Left lung (tissue), 10 donors: Measurements from ENCODE around the gene RPS14. TPM values are rescaled to one million over a fixed set of nuclear protein-coding genes. Genes with fewer than 3 reads are reported as not detected.

ENCODE experiments used
- ATAC-seq: fragments of 200-7000 bp; cut with Tn5 transposase; one replicate; pipeline ENCODE4 v1.9.1; 2020; ENCODE audit warnings: moderate library complexity
- DNase-seq, 4 donors: peaks; one replicate each; pipeline ENCODE4 v3.0.0-alpha.2; 2013 to 2020
- H3K27ac ChIP-seq, 2 donors: fragments of 200-600 bp; sonication (generic) in 1 of 2; one replicate each; pipeline versions ENCODE4 v1.5.0 to v1.8.0; 2020 to 2021
- H3K27me3 ChIP-seq, 2 donors: fragments of 200-600 bp; sonication (generic) in 1 of 2; one replicate each; pipeline versions ENCODE4 v1.5.0 to v1.8.0; 2020 to 2021
- H3K36me3 ChIP-seq, 2 donors: fragments of 200-600 bp; sonication (generic) in 1 of 2; one replicate each; pipeline versions ENCODE4 v1.5.0 to v1.8.0; 2020 to 2021
- H3K4me1 ChIP-seq, 2 donors: fragments of 200-600 bp; one replicate each; pipeline ENCODE4 v1.8.0; 2021
- H3K4me3 ChIP-seq, 2 donors: fragments of 200-600 bp; sonication (generic) in 1 of 2; one replicate each; pipeline versions ENCODE4 v1.5.0 to v1.8.0; 2020 to 2021; ENCODE audit warnings: mild to moderate bottlenecking in 1 of 2
- H3K9me3 ChIP-seq, 2 donors: fragments of 200-600 bp; sonication (generic) in 1 of 2; one replicate each; pipeline versions ENCODE4 v1.5.0 to v1.8.0; 2020 to 2021
- intact Hi-C, 2 donors: fragments of 100-400 bp; cut with DNase I; formaldehyde crosslinking; loops; one replicate each; pipeline versions ENCODE4 v1.11.2 to v1.14.2; 2022
- polyA plus RNA-seq, 6 donors: library from polyadenylated mRNA; unstranded; fragments of 120-200 nt; gene quantifications; one replicate each; pipeline ENCODE4 v1.2.1, GENCODE V29; 2013; ENCODE audit not compliant: insufficient read length in 6 of 6
- total RNA-seq, 2 donors: library from RNA; stranded (reverse); fragmentation: NEBNext Ultra II Directional; extraction: Animal tissue kit (Norgen Biotek cat#: 25700); gene quantifications; one replicate each; pipeline ENCODE4 v1.2.1, GENCODE V29; 2021
- TF ChIP-seq, protein P1 (sequence below), 2 donors: fragments of 200-600 bp; sonication (generic) in 1 of 2; IDR thresholded peaks; one replicate each; pipeline versions ENCODE4 v1.5.0 to v1.8.0; 2021; ENCODE audit warnings: antibody characterized with exemption in 2 of 2
- donor health status: DM: no; HTN: yes; CAD: no.
- donor health status: DM: no; HTN: no; CAD: no.

RPS14 gene
- total and polyA plus RNA-seq, 8 donors = 1,428 to 2,778 (median 2,416) TPM

DNA sequence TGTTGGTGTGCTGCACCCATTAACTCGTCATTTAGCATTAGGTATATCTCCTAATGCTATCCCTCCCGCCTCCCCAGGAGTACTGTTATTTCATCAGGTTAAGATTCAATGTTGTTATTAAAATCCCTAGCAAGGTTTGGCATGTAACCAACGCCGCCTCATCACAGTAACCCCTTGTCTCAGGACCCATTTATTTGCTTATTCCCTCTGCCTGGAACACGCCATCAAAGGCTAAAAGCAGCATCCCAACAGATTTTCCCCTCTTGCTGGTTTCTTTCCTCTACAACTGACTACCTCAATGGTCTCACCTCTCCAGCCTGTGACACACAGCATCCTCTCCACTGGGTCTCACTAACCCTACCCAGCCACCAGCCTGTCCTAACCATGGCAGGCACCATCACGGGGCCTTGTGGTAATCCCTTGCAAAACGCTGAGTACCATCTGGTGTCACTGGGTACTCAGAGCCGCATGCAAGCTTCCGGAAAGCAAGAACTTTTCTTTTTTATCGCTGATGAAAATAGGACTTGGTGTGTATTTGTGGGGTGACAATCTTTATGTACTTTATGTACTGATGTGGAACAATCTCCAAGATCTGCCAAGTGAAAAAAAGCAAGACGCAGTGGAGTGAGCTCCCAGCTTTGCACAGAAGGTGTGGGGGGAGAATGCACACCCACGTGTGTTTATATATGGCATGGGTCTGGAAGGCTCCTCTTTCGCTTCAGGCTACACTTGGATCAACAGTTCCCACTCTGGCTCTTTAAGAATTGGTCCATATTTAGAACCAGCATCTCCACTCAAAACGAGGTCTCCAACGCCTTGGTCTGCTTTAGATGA lies 6.1 kb downstream of the RPS14 start:
- H3K36me3 ChIP-seq = peaks cover 0 to 65% of the 10 kb centered on the region in 2 donors
- intact Hi-C loops = no loop called here
- no peak for ATAC-seq

DNA sequence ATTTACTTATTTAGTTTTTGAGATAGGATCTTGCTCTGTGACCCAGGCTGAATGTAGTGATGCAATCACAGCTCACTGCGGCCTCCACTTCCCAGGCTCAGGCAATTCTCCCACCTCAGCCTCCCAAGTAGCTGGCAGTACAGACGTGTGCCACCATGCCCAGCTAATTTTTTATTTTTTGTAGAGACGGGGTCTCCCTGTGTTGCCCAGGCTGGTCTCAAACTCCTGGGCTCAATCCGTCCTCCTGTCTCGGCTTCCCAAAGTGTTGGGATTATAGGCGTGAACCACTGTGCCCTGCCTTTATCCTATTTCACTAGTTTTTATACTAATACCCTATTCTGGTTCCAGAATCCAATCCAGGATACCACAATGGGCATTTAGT lies 6.8 kb downstream of the RPS14 start:
- H3K36me3 ChIP-seq = peaks cover 0 to 62% of the 10 kb centered on the region in 2 donors
- H3K27me3 ChIP-seq = no peaks in the 10 kb centered on the region
- TF ChIP-seq, protein P1, sequence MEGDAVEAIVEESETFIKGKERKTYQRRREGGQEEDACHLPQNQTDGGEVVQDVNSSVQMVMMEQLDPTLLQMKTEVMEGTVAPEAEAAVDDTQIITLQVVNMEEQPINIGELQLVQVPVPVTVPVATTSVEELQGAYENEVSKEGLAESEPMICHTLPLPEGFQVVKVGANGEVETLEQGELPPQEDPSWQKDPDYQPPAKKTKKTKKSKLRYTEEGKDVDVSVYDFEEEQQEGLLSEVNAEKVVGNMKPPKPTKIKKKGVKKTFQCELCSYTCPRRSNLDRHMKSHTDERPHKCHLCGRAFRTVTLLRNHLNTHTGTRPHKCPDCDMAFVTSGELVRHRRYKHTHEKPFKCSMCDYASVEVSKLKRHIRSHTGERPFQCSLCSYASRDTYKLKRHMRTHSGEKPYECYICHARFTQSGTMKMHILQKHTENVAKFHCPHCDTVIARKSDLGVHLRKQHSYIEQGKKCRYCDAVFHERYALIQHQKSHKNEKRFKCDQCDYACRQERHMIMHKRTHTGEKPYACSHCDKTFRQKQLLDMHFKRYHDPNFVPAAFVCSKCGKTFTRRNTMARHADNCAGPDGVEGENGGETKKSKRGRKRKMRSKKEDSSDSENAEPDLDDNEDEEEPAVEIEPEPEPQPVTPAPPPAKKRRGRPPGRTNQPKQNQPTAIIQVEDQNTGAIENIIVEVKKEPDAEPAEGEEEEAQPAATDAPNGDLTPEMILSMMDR (IDR thresholded peaks at IDR 0.05) = no peak
- H3K27ac ChIP-seq = no peak overlapping the region
- ATAC-seq (no peak), DNase-seq (no peak)
- intact Hi-C loops = no loop called here
- peaks cover 3 to 19% of the 10 kb centered on the region in 2 donors for H3K4me1 ChIP-seq
- no peaks in the 10 kb centered on the region for H3K9me3 ChIP-seq
- H3K4me3 ChIP-seq = no peak overlapping the region

More for the DNA sequence above, 6.1 kb downstream of the RPS14 start:
- TF ChIP-seq, protein P1 (IDR thresholded peaks at IDR 0.05) = no peak
- Histone ChIP-seq H3K27ac (no peak overlapping the region), H3K4me3 (no peak overlapping the region), H3K27me3 (no peaks in the 10 kb centered on the region), H3K4me1 (peaks cover 10 to 26% of the 10 kb centered on the region in 2 donors), H3K9me3 (no peaks in the 10 kb centered on the region)
- DNase-seq = no peak

DNA sequence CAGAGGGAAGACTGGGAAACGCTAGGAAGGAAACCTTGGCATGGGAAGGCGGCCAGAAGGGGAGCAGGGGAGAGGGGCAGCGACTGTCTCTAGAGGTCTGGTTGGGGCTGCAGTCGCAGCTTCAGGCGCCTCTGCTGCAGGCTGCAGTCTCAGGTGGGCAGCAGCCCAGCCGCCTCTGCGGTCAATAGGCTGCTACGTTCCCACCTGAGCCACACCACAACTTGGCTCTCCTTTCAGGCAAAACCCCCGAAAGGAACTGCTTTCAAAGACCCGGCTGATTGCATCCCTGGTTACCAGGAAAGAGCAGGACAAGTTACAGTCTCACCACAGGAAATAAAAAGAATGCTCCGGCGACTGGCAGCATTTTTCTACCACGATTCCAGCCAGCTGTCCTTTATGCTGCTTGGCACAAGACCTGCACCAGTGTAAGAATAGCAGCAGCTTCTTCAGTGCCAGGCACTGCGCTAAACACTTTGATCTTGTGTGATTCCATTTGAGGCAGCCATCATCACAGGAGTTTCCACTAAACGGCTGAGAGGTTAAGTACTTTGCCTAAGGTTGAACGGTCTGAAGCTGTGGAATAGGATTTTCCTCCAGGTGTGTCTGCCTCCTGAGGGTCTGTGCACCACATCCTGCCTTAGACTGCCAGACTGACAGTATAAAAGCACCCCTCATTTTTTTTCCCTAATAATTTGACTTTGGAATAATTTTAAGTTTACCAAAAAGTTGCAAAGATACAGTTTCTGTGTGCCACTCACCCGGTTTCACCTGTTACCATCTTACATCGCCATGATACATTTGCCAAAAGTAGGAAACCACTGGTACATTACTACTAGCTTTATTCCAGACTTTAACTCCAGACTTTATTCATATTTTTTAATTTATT lies 7.5 kb downstream of the RPS14 start:
- intact Hi-C loops = no loop called here
- H3K9me3 ChIP-seq = no peaks in the 10 kb centered on the region
- TF ChIP-seq, protein P1 (IDR thresholded peaks at IDR 0.05) = no peak
- no peak for ATAC-seq
- H3K27me3 ChIP-seq = no peaks in the 10 kb centered on the region
- no peak overlapping the region for H3K27ac ChIP-seq
- no peak for DNase-seq
- peaks cover 0 to 55% of the 10 kb centered on the region in 2 donors for H3K36me3 ChIP-seq
- H3K4me3 ChIP-seq = no peak overlapping the region
- H3K4me1 ChIP-seq = peaks cover 0 to 12% of the 10 kb centered on the region in 2 donors

DNA sequence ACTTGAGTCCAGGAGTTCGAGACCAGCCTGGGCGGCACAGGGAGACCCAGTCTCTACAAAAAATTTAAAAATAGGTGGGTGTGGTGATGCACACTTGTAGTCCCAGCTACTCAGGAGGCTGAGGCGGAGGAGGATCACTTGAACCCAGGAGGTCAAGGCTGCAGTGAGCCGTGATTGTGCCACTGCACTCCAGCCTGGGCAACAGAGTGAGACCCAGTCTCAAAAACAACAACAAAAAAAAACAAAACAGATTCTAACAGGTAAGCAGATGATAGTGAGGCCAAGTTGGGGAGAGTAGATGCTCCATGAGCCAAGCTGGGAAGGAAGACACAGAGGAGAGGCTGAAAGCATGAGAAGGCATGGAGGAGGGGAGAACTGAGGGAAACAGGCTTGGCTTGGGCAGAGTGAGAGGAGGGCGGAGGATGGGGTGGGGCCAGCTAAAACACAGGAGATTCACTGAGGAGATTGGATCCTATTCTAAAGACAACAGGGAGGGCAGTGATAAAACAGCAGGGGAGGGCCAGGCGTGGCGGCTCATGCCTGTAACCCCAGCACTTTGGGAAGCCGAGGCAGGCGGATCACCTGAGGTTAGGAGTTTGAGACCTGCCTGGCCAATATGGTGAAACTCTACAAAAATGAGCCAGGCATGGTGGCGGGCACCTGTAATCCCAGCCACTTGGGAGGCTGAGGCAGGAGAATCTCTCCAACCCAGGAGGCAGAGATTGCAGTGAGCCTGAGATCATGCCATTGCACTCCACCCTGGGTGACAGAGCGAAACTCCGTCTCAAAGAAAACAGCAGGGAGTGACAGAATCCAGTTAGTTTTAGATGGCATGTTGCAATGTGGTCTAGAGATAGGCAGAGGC lies 8.4 kb downstream of the RPS14 start:
- DNase-seq = no peak
- TF ChIP-seq, protein P1 (IDR thresholded peaks at IDR 0.05) = no peak
- intact Hi-C loops = no loop called here

More for the DNA sequence above, 8.4 kb downstream of the RPS14 start:
- Histone ChIP-seq H3K27me3 (no peaks in the 10 kb centered on the region), H3K4me1 (peaks cover 0 to 6% of the 10 kb centered on the region in 2 donors), H3K9me3 (no peaks in the 10 kb centered on the region), H3K27ac (no peak overlapping the region), H3K4me3 (no peak overlapping the region), H3K36me3 (peaks cover 0 to 47% of the 10 kb centered on the region in 2 donors)
- ATAC-seq = no peak
